Omental fat pad (tissue), 4 donors: ENCODE results near the gene SIGLEC1. TPM values are rescaled to one million over a fixed set of nuclear protein-coding genes. Genes with fewer than 3 reads are reported as not detected.

Experiments used
- ATAC-seq: fragments of 150-250 bp; one replicate; pipeline ENCODE4 v1.9.1; 2016; ENCODE audit warnings: mild to moderate bottlenecking, moderate library complexity; ENCODE audit not compliant: low FRiP score
- DNase-seq: peaks from one replicate; pipeline ENCODE4 v3.0.0-alpha.2; 2019; ENCODE audit warnings: low spot score
- total RNA-seq, 4 donors: library from RNA; depleted of rRNA; stranded (reverse); fragments of >200 nt; gene quantifications; one replicate each; pipeline ENCODE4 v1.1.0, GENCODE V29; 2016
- TF ChIP-seq, protein P1 (sequence below), 3 donors: fragments of 450-650 bp; IDR thresholded peaks; one replicate each; pipeline ENCODE4 v1.5.1; 2016 to 2017; ENCODE audit warnings: antibody characterized with exemption in 3 of 3, mild to moderate bottlenecking in 3 of 3, moderate library complexity in 2 of 3

Gene SIGLEC1
- total RNA-seq, 4 donors from 2014 or later, result 14.2 to 57.5 (median 27.5) TPM

DNA sequence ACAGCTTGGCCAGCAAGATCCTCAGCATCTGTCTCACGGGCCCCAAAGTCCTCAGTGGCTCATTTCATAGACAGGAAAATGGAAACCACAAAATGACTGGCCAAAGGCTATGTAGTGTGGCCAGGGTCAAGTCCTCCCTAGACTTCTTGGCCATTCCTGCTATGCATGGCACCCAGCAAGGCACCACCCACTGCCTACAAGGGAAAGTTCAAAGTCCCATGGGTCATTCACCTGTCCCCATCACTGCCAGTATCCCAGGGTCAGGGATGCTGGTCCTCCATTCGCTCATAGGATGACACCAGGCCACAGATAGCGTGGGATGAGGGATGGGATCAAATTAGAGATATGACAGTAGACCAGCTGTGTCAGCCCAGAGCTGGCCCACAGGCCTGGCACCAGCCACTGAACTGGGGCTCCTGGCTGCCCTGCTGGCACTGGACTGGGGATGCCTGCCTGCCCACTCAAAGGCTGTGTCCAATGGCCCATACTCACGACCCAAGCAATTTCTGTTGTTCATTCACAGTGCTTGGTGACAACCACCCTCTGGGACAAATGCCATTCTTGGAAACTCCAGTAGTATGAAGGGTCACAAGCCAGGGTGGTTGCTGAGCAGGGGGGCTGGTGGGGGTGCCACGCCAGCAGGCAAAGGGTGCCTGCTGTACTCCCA is 43.5 kb upstream of the SIGLEC1 start:
- DNase-seq (no peak), ATAC-seq (no peak)
- TF ChIP-seq, protein P1, sequence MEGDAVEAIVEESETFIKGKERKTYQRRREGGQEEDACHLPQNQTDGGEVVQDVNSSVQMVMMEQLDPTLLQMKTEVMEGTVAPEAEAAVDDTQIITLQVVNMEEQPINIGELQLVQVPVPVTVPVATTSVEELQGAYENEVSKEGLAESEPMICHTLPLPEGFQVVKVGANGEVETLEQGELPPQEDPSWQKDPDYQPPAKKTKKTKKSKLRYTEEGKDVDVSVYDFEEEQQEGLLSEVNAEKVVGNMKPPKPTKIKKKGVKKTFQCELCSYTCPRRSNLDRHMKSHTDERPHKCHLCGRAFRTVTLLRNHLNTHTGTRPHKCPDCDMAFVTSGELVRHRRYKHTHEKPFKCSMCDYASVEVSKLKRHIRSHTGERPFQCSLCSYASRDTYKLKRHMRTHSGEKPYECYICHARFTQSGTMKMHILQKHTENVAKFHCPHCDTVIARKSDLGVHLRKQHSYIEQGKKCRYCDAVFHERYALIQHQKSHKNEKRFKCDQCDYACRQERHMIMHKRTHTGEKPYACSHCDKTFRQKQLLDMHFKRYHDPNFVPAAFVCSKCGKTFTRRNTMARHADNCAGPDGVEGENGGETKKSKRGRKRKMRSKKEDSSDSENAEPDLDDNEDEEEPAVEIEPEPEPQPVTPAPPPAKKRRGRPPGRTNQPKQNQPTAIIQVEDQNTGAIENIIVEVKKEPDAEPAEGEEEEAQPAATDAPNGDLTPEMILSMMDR (IDR thresholded peaks at IDR 0.05), result no peak

DNA sequence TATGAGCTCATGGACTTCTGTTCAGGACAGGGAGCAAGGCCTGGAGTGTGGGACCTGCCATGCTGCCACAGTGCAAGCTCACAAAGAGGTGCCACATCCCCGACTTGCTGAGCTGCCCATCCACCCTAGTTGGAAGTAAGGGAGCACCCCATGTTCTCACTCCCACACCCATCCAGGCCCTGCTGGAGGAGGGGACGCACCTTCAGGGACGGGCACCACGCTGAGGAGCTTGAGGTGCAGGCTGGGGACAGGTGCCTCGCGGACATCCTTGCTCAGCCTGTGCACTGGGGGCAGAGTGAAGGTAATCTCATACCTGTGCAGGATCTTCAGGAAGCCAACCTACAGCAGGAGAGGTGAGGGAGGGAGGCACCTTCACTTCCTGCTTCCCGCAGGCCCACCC is 42.9 kb upstream of the SIGLEC1 start:
- DNase-seq, result no peak
- TF ChIP-seq, protein P1 (IDR thresholded peaks at IDR 0.05), result no peak

DNA sequence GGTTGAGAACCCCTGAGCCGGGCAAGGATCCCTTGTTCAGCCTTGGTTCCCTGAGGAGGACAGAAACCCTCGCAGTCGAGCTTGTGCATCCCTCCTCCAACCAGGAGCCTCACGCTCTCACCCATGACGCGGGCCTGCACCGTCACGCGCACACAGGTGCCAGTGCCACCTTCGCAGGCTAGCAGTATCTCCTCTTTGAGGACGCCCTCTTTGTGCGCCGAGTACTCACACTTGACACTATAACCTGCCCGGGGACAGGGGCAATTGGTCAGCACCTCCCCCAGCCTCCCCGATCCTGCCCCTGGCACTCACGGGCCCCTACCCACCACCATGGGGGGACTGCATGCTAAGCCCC is 41.9 kb upstream of the SIGLEC1 start:
- TF ChIP-seq, protein P1 (IDR thresholded peaks at IDR 0.05), result no peak
- no peak for ATAC-seq
- DNase-seq, result no peak

More for the DNA sequence above, 42.9 kb upstream of the SIGLEC1 start:
- ATAC-seq, result no peak

DNA sequence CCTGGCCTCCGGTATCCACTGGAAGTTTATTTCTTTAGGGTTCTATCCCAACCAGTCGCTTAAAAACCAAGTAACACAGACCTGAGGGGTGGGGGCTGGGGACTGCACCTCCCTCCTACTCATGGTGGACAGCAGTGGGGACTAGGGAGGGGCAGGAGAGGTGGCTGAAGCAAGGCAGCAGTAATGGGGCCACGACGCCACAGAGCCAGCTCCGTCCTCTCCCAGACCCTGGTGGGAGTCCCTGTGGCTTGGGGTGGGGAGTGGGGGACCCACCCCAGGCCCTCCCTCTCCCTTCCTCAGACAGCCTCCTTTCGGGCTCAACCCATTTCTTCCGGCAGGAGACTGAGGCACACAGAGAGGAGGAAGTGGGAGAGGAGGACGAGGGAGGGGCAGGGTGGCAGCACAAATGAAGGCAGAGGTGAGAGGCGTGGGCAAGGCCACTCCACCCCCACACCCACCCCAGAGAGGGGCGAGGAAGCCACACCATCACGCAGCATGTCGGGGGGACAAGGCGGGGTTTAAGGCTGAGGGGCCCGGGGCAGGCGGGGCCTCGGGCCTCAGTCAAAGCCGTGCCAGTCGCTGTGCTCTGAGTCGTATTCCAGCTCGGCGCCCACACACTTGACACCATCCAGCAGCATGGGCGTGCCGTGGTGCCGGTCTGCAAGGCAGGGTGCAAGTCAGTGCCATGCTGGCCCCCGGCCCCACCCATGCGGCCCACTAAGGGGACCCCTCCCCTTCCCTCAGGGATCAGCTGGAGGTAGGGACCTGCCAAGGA is 41.3 kb upstream of the SIGLEC1 start:
- DNase-seq, result no peak
- TF ChIP-seq, protein P1 (IDR thresholded peaks at IDR 0.05), result no peak
- ATAC-seq, result no peak

DNA sequence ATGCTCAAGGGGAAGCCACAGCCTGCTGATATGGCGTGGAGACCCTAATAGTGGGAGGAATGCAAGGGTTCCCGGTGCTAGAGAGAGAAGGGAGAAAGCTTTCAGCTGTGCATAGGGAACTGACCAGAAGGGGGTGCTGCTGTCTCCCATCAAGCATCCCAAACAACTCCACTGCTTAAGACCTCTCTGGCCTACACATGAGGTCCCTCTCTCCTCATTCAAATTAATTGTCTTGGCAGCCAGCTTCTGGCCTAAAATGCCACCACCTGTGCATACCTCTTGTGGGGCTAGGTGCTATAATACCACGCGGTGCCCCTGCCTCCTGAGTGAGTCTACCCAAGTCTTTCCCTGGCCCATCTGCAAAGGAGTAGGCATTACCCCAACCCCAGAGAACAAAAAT is 40.7 kb upstream of the SIGLEC1 start:
- TF ChIP-seq, protein P1 (IDR thresholded peaks at IDR 0.05), result peak in 1 of 3 donors; percentile 75
- DNase-seq (peak; percentile 73), ATAC-seq (peak; percentile 46)

DNA sequence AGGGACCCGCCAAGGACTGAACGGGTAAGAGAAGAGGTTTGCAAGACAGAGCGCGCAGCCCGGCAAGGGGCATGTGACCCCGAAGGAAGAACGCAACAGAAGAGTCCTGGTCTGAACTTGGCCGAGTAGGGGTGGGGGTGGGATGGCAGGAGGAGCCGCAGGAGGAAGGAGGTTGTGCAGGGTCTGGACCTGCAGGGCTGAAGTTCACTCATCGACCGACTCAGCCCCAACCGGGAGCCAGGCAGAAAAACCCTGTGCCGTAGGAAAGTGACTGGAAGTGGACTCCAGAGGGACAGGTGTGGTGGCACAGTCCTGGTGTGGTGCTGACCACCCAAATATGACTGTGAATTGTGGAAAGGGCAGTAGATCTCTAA is 40.0 kb upstream of the SIGLEC1 start:
- TF ChIP-seq, protein P1 (IDR thresholded peaks at IDR 0.05), result no peak
- ATAC-seq (no peak), DNase-seq (no peak)
